ENCODE measurements around the gene LSS. TPM values are rescaled to one million over a fixed set of nuclear protein-coding genes. Genes with fewer than 3 reads are reported as not detected.

Gene LSS
- total RNA-seq, 1 experiment from 2014 or later, result 45.7 TPM

GRCh38 chr21:46211786-46212720, 16.5 kb downstream of the LSS start:
- no peak overlapping the region for H3K4me2 ChIP-seq (ENCODE audit: low read length)
- H3K4me1 ChIP-seq (ENCODE audit: insufficient read depth, low read length), result no peaks in the 10 kb centered on the region
- no peak overlapping the region for H3K9ac ChIP-seq (ENCODE audit: low read length)
- DNase-seq, result peak; percentile 43
- peak; percentile 83 for ATAC-seq
- no peak overlapping the region for H3K4me3 ChIP-seq (ENCODE audit: low read length)
- H4K20me1 ChIP-seq (ENCODE audit: low read length), result no peaks in the 10 kb centered on the region
- H3K9me2 ChIP-seq (replicated peaks; ENCODE audit: low read length), result no peaks in the 10 kb centered on the region
- no peak overlapping the region for H3K27ac ChIP-seq (ENCODE audit: low read length)
- no peaks in the 10 kb centered on the region for H3K36me3 ChIP-seq (ENCODE audit: low read depth, low read length)
- no TSS peak for BruUV-seq (replicated peaks)
- TF ChIP-seq EZH2phosphoT487 (IDR thresholded peaks at IDR 0.05; ENCODE audit: borderline replicate concordance, low read length) (no peak), EZH2 (IDR thresholded peaks at IDR 0.05; ENCODE audit: low read length, unreplicated experiment) (no peak), CTCF (conservative IDR thresholded peaks at IDR 0.05; ENCODE audit: low read depth, low read length) (no peak)
- H3K9me3 ChIP-seq (ENCODE audit: low read length), result no peaks in the 10 kb centered on the region
- no peaks in the 10 kb centered on the region for H3F3A ChIP-seq (ENCODE audit: low read length, unreplicated experiment)
- H3K27me3 ChIP-seq (ENCODE audit: low read length), result no peaks in the 10 kb centered on the region
- no peak overlapping the region for H2AFZ ChIP-seq (ENCODE audit: low read length)
- CTCF ChIA-PET, result no interaction called here
- POLR2A ChIA-PET (ENCODE audit: unreplicated experiment), result no interaction called here
- H3K79me2 ChIP-seq (ENCODE audit: low read length), result no peaks in the 10 kb centered on the region
- intact Hi-C loops (cut with micrococcal nuclease), result no loop called here

DNA sequence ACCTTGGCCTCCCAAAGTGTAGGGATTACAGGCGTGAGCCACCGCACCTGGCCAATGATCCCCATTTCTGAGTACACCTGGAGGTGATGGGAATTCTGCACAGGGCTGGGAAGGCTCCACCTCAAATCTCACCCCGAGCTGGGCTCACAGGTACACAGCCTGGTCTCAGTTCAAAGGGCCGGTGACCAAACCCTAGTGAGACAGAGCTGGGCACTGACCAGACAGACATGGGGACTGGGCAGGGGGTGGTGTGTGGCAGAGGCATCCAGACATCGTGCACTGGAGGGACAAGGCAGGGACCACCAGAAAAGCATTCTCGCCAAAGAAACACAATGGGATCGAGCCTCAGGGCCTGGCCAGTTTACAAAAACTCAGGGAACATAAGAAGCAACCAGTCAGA, 17.2 kb downstream of the LSS start:
- TF ChIP-seq CTCF (conservative IDR thresholded peaks at IDR 0.05; ENCODE audit: low read depth, low read length), result no peak
- TF ChIP-seq EZH2 (IDR thresholded peaks at IDR 0.05; ENCODE audit: low read length, unreplicated experiment), result no peak
- TF ChIP-seq EZH2phosphoT487 (IDR thresholded peaks at IDR 0.05; ENCODE audit: borderline replicate concordance, low read length), result no peak
- Histone ChIP-seq H3K4me2 (ENCODE audit: low read length) (no peak overlapping the region), H3K9me3 (ENCODE audit: low read length) (no peaks in the 10 kb centered on the region), H3K4me1 (ENCODE audit: insufficient read depth, low read length) (no peaks in the 10 kb centered on the region), H2AFZ (ENCODE audit: low read length) (no peak overlapping the region), H4K20me1 (ENCODE audit: low read length) (no peaks in the 10 kb centered on the region), H3K27me3 (ENCODE audit: low read length) (no peaks in the 10 kb centered on the region), H3K36me3 (ENCODE audit: low read depth, low read length) (no peaks in the 10 kb centered on the region; the same call in 1 of the 2 replicates), H3K79me2 (ENCODE audit: low read length) (no peaks in the 10 kb centered on the region), H3K4me3 (ENCODE audit: low read length) (no peak overlapping the region), H3K9me2 (replicated peaks; ENCODE audit: low read length) (no peaks in the 10 kb centered on the region), H3K27ac (ENCODE audit: low read length) (no peak overlapping the region), H3F3A (ENCODE audit: low read length, unreplicated experiment) (no peaks in the 10 kb centered on the region), H3K9ac (ENCODE audit: low read length) (no peak overlapping the region)
- ChIA-PET POLR2A (ENCODE audit: unreplicated experiment) (no interaction called here), CTCF (no interaction called here)
- DNase-seq, result no peak
- BruUV-seq (replicated peaks), result no TSS peak
- intact Hi-C loops (cut with micrococcal nuclease), result no loop called here
- no peak for ATAC-seq
